HCT116 (cell line): Measurements from ENCODE around the gene TLR1. TPM values are rescaled to one million over a fixed set of nuclear protein-coding genes. Genes with fewer than 3 reads are reported as not detected.

Experiments
- ATAC-seq: fragments of 200-7000 bp; cut with Tn5 transposase; 2 replicates; pipeline ENCODE4 v1.9.1; 2020; ENCODE audit warnings: mild to moderate bottlenecking, moderate library complexity
- BruUV-seq: library from RNA; stranded (reverse); fragments of 400-500 nt; replicated peaks from 2 replicates; lab custom pipeline; 2021; lab: Mats Ljungman, UMichigan
- CTCF ChIA-PET: fragments of 300-600 bp; sonication (Branson Sonifier 250); formaldehyde crosslinking; loops from one replicate; lab custom pipeline; 2021; ENCODE audit warnings: antibody characterized with exemption; lab: Charles Lee
- POLR2A ChIA-PET: fragments of 300-600, 350-600 bp; sonication (Branson Sonifier 250); formaldehyde crosslinking; loops from one replicate; lab custom pipeline; 2021; ENCODE audit warnings: antibody characterized with exemption; lab: Charles Lee
- RAD21 ChIA-PET, 2 experiments: fragments of 300-600 bp; sonication (Branson Sonifier 250); formaldehyde crosslinking; loops; one replicate each; lab custom pipeline; 2023; ENCODE audit warnings: low total read pairs in 2 of 2; ENCODE audit not compliant: uncharacterized antibody in 2 of 2, unreplicated experiment in 2 of 2, low non-redundant PET in 1 of 2; lab: Charles Lee
- DNase-seq: peaks from one replicate; pipeline ENCODE4 v3.0.0-alpha.2; 2010; ENCODE audit warnings: low read depth, low spot score
- H2AFZ ChIP-seq: fragments of 200-600 bp; shearing (Covaris generic), sonication (generic); 2 replicates; pipeline ENCODE4 v1.6.1; 2017; ENCODE audit warnings: low read depth, mixed run types, mixed read lengths, antibody characterized with exemption, low read length; ENCODE audit not compliant: poor library complexity, severe bottlenecking
- H3K27ac ChIP-seq: 2 replicates; pipeline ENCODE4 v1.5.1; 2012; ENCODE audit warnings: low read depth, low read length
- H3K27me3 ChIP-seq: fragments of 200-600 bp; sonication (generic); 2 replicates; pipeline ENCODE4 v1.6.1; 2016; ENCODE audit warnings: mixed run types, low read length, mixed read lengths; ENCODE audit not compliant: insufficient read depth
- H3K36me3 ChIP-seq, 2 experiments: fragments of 200-500 bp in 1 of 2; fragments of 200-600 bp in 1 of 2; sonication (Bioruptor generic) in 1 of 2; sonication (generic) in 1 of 2; 2 replicates each; pipeline versions ENCODE4 v1.5.1 to v1.6.1; 2014 to 2016; ENCODE audit warnings: low read length in 2 of 2, inconsistent platforms in 1 of 2, mixed read lengths in 1 of 2, mixed run types in 1 of 2; ENCODE audit not compliant: insufficient read depth in 2 of 2, control insufficient read depth in 1 of 2
- H3K4me1 ChIP-seq, 2 experiments: fragments of 200-600 bp in 1 of 2; sonication (generic) in 1 of 2; 2 replicates each; pipeline versions ENCODE4 v1.5.1 to v1.6.1; 2012 to 2017; ENCODE audit warnings: low read length in 2 of 2, inconsistent platforms in 1 of 2, mild to moderate bottlenecking in 1 of 2, mixed read lengths in 1 of 2, mixed run types in 1 of 2, moderate library complexity in 1 of 2; ENCODE audit not compliant: insufficient read depth in 2 of 2, control insufficient read depth in 1 of 2
- H3K4me2 ChIP-seq: fragments of 200-600 bp; sonication (generic); 2 replicates; pipeline ENCODE4 v1.6.1; 2017; ENCODE audit warnings: mixed run types, low read length, mixed read lengths
- H3K4me3 ChIP-seq, 2 experiments: fragments of 200-600 bp in 1 of 2; sonication (generic) in 1 of 2; replicated peaks in 1 of 2; 2 replicates each; pipeline ENCODE4 v1.5.1; 2011 to 2016; ENCODE audit warnings: low read length in 2 of 2, control low read depth in 1 of 2, low read depth in 1 of 2, mild to moderate bottlenecking in 1 of 2, mixed read lengths in 1 of 2, mixed run types in 1 of 2
- H3K79me2 ChIP-seq: fragments of 200-600 bp; sonication (generic); 2 replicates; pipeline ENCODE4 v1.6.1; 2017; ENCODE audit warnings: mild to moderate bottlenecking, mixed run types, low read length, moderate library complexity, mixed read lengths; ENCODE audit not compliant: insufficient read depth
- H3K9ac ChIP-seq: fragments of 200-600 bp; sonication (generic); 2 replicates; pipeline ENCODE4 v1.6.1; 2016; ENCODE audit warnings: low read length, mixed read lengths
- H3K9me2 ChIP-seq: fragments of 200-600 bp; sonication (generic), shearing (Covaris generic); 2 replicates; pipeline ENCODE4 v1.6.1; 2017; ENCODE audit warnings: mixed run types, mild to moderate bottlenecking, moderate library complexity; ENCODE audit not compliant: insufficient read depth
- H3K9me3 ChIP-seq, 2 experiments: fragments of 200-500 bp in 1 of 2; fragments of 200-600 bp in 1 of 2; sonication (Bioruptor generic) in 1 of 2; sonication (generic) in 1 of 2; 2 replicates each; pipeline ENCODE4 v1.6.1; 2014 to 2017; ENCODE audit warnings: low read length in 2 of 2, mixed read lengths in 2 of 2, inconsistent platforms in 1 of 2, low read depth in 1 of 2, mild to moderate bottlenecking in 1 of 2, mixed run types in 1 of 2, moderate library complexity in 1 of 2; ENCODE audit not compliant: control insufficient read depth in 1 of 2, insufficient read depth in 1 of 2
- H4K20me1 ChIP-seq: fragments of 200-600 bp; sonication (generic), shearing (Covaris generic); 2 replicates; pipeline ENCODE4 v1.6.1; 2017; ENCODE audit warnings: mixed run types, mild to moderate bottlenecking, moderate library complexity; ENCODE audit not compliant: insufficient read depth
- ATF3 ChIP-seq: IDR thresholded peaks from 2 replicates; pipeline ENCODE4 v1.6.1; 2012
- CBX3 ChIP-seq: IDR thresholded peaks from 2 replicates; pipeline ENCODE4 v1.6.1; 2012; ENCODE audit warnings: low read depth
- CEBPB ChIP-seq: IDR thresholded peaks from 2 replicates; pipeline ENCODE4 v1.6.1; 2012; ENCODE audit warnings: low read depth
- CTCF ChIP-seq, 3 experiments: fragments of 200-600 bp in 1 of 3; sonication (generic) in 1 of 3; IDR thresholded peaks in 2 of 3; conservative IDR thresholded peaks in 1 of 3; 2 replicates each; pipeline ENCODE4 v1.5.1; 2012 to 2017; ENCODE audit warnings: low read depth in 2 of 3, low read length in 2 of 3, antibody characterized with exemption in 1 of 3, borderline replicate concordance in 1 of 3, control low read depth in 1 of 3, mild to moderate bottlenecking in 1 of 3, mixed read lengths in 1 of 3, mixed run types in 1 of 3, moderate library complexity in 1 of 3; ENCODE audit not compliant: insufficient read depth in 1 of 3
- EGR1 ChIP-seq: IDR thresholded peaks from 2 replicates; pipeline ENCODE4 v1.6.1; 2012; ENCODE audit warnings: low read depth
- EZH2phosphoT487 ChIP-seq: fragments of 200-600 bp; IDR thresholded peaks from 2 replicates; pipeline ENCODE4 v1.6.1; 2018; ENCODE audit warnings: antibody characterized with exemption, borderline replicate concordance
- FOSL1 ChIP-seq: IDR thresholded peaks from 2 replicates; pipeline ENCODE4 v1.6.1; 2012; ENCODE audit warnings: low read depth
- JUND ChIP-seq: IDR thresholded peaks from 2 replicates; pipeline ENCODE4 v1.6.1; 2012
- MAX ChIP-seq: IDR thresholded peaks from 2 replicates; pipeline ENCODE4 v1.6.1; 2012
- POLR2A ChIP-seq: IDR thresholded peaks from 2 replicates; pipeline ENCODE4 v1.7.0; 2011; ENCODE audit warnings: borderline replicate concordance; ENCODE audit not compliant: insufficient read depth, insufficient read length; ENCODE audit errors: extremely low read depth
- RAD21 ChIP-seq: IDR thresholded peaks from 2 replicates; pipeline ENCODE4 v1.6.1; 2012; ENCODE audit warnings: low read depth, mild to moderate bottlenecking
- SIN3A ChIP-seq: IDR thresholded peaks from 2 replicates; pipeline ENCODE4 v1.6.1; 2012; ENCODE audit warnings: low read depth
- SP1 ChIP-seq: IDR thresholded peaks from 2 replicates; pipeline ENCODE4 v1.6.1; 2012; ENCODE audit warnings: low read depth
- SRF ChIP-seq: IDR thresholded peaks from 2 replicates; pipeline ENCODE4 v1.6.1; 2012; ENCODE audit warnings: low read depth
- TCF7L2 ChIP-seq: IDR thresholded peaks from 2 replicates; pipeline ENCODE4 v1.7.0; 2011; ENCODE audit warnings: borderline replicate concordance, inconsistent platforms; ENCODE audit not compliant: insufficient read depth, insufficient read length; ENCODE audit errors: extremely low read depth
- YY1 ChIP-seq: IDR thresholded peaks from 2 replicates; pipeline ENCODE4 v1.6.1; 2011; ENCODE audit warnings: low read length, low read depth, moderate library complexity, mild to moderate bottlenecking; ENCODE audit not compliant: insufficient replicate concordance; ENCODE audit errors: extremely low read depth
- ZNF274 ChIP-seq: fragments of 200-500 bp; sonication (Bioruptor generic); IDR thresholded peaks from 2 replicates; pipeline ENCODE4 v1.6.1; 2014; ENCODE audit warnings: mild to moderate bottlenecking, low read depth, low read length, inconsistent platforms
- intact Hi-C: fragments of 100-400 bp; cut with micrococcal nuclease; formaldehyde crosslinking; loops from 2 replicates; pipeline ENCODE4 v1.10.0; 2022
- total RNA-seq: library from RNA; stranded (reverse); gene quantifications from one replicate; pipeline ENCODE4 v1.2.1, GENCODE V29; 2021; ENCODE audit not compliant: unreplicated experiment
- TF ChIP-seq, protein P1 (sequence below): IDR thresholded peaks from 2 replicates; pipeline ENCODE4 v1.6.1; 2012; ENCODE audit warnings: low read depth
- TF ChIP-seq, protein P2 (sequence below): IDR thresholded peaks from 2 replicates; pipeline ENCODE4 v1.6.1; 2011; ENCODE audit warnings: mild to moderate bottlenecking, low read length, moderate library complexity; ENCODE audit not compliant: insufficient replicate concordance; ENCODE audit errors: extremely low read depth

TLR1 gene
- total RNA-seq, 1 experiment from 2014 or later = 1.4 TPM

DNA sequence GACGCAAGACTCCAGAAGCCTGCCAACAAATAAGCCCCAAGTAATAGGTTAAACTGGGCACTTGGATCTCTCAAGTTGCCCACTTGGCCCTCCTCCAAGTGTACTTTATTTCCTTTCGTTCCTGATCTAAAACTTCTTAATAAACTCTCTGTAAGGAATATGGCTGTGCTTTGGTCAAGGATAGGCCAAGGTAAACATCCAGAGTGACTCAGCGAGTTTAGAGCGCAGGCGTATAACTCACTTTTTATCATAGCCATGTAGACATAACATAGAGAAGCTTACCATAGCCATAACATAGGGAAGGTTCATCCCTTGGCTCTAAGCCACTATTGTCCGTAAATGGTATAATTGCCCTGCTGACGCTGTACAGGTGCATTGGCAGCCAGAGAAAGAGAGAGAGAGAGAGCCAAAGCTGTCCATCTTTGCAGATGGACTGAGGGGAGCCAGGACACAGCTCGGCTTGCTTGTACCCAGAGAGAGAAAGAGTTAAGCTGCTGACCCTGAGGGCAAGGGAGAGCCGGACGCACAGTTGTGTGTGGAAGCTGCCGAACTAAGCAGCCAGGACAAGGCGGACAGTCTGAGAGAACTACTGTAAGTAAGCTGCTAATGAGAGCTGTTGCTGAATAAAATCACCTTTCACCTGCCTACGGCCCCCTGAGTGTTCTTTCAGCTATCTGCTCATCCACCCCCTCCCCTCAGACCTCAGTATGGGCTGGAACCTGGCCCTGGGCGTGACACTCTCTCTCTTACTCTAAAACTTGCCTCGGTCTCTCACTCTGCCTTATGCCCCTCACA lies 1.8 kb downstream of the TLR1 start:
- H3K4me1 ChIP-seq = no peaks in the 10 kb centered on the region; a peak in 1 of 4 replicates
- H3K9me3 ChIP-seq = no peaks in the 10 kb centered on the region
- ATAC-seq = no peak
- H3K27ac ChIP-seq = no peak overlapping the region
- no TSS peak for BruUV-seq
- intact Hi-C loops = no loop called here
- H3K4me3 ChIP-seq = no peak overlapping the region
- H4K20me1 ChIP-seq = no peaks in the 10 kb centered on the region
- POLR2A ChIA-PET = interaction anchor here (1.5 kb wide), 1 partner anchor 20 kb away, joined by 4 read pairs; the partner anchor contains the start of gene TLR10
- H3K36me3 ChIP-seq = no peaks in the 10 kb centered on the region
- no peak overlapping the region for H3K4me2 ChIP-seq
- H3K9me2 ChIP-seq = no peaks in the 10 kb centered on the region
- no peaks in the 10 kb centered on the region for H3K27me3 ChIP-seq
- no peak overlapping the region for H2AFZ ChIP-seq
- CTCF ChIA-PET = interaction anchor here (1.7 to 2.0 kb wide), 2 partner anchors 45 to 58 kb away, joined by 4 to 5 read pairs; no protein-coding TSS in a partner anchor
- RAD21 ChIA-PET = no interaction called here
- no peak overlapping the region for H3K9ac ChIP-seq
- DNase-seq = no peak
- TF ChIP-seq ATF3 (no peak), EZH2phosphoT487 (no peak), JUND (no peak), MAX (no peak), EGR1 (no peak), YY1 (no peak), FOSL1 (no peak), CEBPB (no peak), SRF (no peak), POLR2A (no peak), SIN3A (no peak), ZNF274 (no peak), RAD21 (no peak), TCF7L2 (no peak), CBX3 (no peak), CTCF (IDR thresholded peaks at IDR 0.05 in 2 of 3, conservative IDR thresholded peaks at IDR 0.05 in 1 of 3; ENCODE audit: borderline replicate concordance in 1 of 3, insufficient read depth in 1 of 3, low read depth in 2 of 3, low read length in 2 of 3) (no peak), SP1 (no peak)
- TF ChIP-seq, protein P1, sequence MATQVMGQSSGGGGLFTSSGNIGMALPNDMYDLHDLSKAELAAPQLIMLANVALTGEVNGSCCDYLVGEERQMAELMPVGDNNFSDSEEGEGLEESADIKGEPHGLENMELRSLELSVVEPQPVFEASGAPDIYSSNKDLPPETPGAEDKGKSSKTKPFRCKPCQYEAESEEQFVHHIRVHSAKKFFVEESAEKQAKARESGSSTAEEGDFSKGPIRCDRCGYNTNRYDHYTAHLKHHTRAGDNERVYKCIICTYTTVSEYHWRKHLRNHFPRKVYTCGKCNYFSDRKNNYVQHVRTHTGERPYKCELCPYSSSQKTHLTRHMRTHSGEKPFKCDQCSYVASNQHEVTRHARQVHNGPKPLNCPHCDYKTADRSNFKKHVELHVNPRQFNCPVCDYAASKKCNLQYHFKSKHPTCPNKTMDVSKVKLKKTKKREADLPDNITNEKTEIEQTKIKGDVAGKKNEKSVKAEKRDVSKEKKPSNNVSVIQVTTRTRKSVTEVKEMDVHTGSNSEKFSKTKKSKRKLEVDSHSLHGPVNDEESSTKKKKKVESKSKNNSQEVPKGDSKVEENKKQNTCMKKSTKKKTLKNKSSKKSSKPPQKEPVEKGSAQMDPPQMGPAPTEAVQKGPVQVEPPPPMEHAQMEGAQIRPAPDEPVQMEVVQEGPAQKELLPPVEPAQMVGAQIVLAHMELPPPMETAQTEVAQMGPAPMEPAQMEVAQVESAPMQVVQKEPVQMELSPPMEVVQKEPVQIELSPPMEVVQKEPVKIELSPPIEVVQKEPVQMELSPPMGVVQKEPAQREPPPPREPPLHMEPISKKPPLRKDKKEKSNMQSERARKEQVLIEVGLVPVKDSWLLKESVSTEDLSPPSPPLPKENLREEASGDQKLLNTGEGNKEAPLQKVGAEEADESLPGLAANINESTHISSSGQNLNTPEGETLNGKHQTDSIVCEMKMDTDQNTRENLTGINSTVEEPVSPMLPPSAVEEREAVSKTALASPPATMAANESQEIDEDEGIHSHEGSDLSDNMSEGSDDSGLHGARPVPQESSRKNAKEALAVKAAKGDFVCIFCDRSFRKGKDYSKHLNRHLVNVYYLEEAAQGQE = no peak
- TF ChIP-seq, protein P2, sequence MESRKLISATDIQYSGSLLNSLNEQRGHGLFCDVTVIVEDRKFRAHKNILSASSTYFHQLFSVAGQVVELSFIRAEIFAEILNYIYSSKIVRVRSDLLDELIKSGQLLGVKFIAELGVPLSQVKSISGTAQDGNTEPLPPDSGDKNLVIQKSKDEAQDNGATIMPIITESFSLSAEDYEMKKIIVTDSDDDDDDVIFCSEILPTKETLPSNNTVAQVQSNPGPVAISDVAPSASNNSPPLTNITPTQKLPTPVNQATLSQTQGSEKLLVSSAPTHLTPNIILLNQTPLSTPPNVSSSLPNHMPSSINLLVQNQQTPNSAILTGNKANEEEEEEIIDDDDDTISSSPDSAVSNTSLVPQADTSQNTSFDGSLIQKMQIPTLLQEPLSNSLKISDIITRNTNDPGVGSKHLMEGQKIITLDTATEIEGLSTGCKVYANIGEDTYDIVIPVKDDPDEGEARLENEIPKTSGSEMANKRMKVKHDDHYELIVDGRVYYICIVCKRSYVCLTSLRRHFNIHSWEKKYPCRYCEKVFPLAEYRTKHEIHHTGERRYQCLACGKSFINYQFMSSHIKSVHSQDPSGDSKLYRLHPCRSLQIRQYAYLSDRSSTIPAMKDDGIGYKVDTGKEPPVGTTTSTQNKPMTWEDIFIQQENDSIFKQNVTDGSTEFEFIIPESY = no peak
- H3K79me2 ChIP-seq = no peaks in the 10 kb centered on the region
